ENCODE measurements around the gene SSTR4. TPM values are rescaled to one million over a fixed set of nuclear protein-coding genes. Genes with fewer than 3 reads are reported as not detected.
A peak's percentile ranks its signal among the peaks of the same experiment; 100 is the strongest.

Gene SSTR4
- total RNA-seq, 1 experiment from 2014 or later = not detected

DNA sequence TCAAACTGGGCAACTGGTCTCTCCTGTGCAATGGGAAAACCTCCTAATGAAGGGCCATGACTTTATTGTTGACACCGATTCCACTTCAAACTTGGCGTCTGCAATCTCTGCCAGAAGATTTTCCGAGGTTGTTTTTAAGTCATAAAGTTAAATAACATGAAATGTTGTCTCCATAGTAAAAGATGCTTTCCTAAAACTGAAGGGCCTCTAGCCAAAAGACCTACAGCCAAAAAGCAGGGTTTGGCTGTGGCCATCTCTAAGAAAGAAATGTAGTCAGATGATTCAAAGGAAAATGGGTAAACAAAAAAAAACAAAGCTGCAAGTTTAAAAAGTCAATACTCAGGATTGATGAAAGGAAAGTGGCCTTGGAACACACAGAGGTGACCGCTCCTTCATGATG, 36.9 kb downstream of the SSTR4 start:
- Histone ChIP-seq H3K27ac (no peak overlapping the region), H3K4me1 (replicated peaks) (peaks cover 15% of the 10 kb centered on the region), H3K27me3 (replicated peaks) (no peaks in the 10 kb centered on the region), H3K9me3 (replicated peaks) (no peaks in the 10 kb centered on the region), H3K36me3 (no peaks in the 10 kb centered on the region), H3K4me3 (no peak overlapping the region)
- DNase-seq (ENCODE audit: low read depth in 1 of 2, low spot score in 2 of 2) = no peak

GRCh38 chr20:23072892-23073586, 37.9 kb downstream of the SSTR4 start:
- Histone ChIP-seq H3K27me3 (replicated peaks) (no peaks in the 10 kb centered on the region), H3K36me3 (no peaks in the 10 kb centered on the region), H3K4me3 (no peak overlapping the region), H3K27ac (no peak overlapping the region), H3K4me1 (replicated peaks) (peaks cover 15% of the 10 kb centered on the region), H3K9me3 (replicated peaks) (no peaks in the 10 kb centered on the region)
- peak in 1 of 2 experiments; percentile 39 for DNase-seq (ENCODE audit: low read depth in 1 of 2, low spot score in 2 of 2)

GRCh38 chr20:23074052-23074451, 38.9 kb downstream of the SSTR4 start:
- Histone ChIP-seq H3K27ac (no peak overlapping the region), H3K4me3 (no peak overlapping the region), H3K36me3 (no peaks in the 10 kb centered on the region), H3K4me1 (replicated peaks) (peaks cover 15% of the 10 kb centered on the region), H3K9me3 (replicated peaks) (no peaks in the 10 kb centered on the region), H3K27me3 (replicated peaks) (no peaks in the 10 kb centered on the region)
- DNase-seq (ENCODE audit: low read depth in 1 of 2, low spot score in 2 of 2) = no peak

DNA sequence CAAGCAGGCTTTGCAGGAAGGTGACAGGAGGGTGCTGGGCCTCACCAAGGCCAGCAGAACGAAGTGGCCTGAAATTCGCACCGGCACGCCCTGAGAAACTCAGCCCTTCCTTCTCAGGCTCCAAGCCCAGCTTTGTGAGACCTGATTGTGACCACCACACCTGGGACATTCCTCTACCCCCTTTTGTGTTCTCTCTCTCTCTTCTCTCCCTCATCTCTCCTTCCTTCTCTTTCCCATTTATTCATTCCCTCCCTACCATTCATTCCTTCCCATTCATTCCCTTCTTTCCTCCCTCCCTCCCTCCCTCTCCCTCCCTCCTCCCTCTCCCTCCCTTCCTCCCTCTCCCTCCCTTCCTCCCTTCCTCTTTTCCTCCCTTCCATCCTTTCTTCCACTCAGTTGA, 42.2 kb downstream of the SSTR4 start:
- Histone ChIP-seq H3K27me3 (replicated peaks) (no peaks in the 10 kb centered on the region; the same call in 1 of the 2 replicates), H3K9me3 (replicated peaks) (no peaks in the 10 kb centered on the region), H3K36me3 (no peaks in the 10 kb centered on the region), H3K4me1 (replicated peaks) (peaks cover 14% of the 10 kb centered on the region), H3K27ac (no peak overlapping the region), H3K4me3 (no peak overlapping the region)
- DNase-seq (ENCODE audit: low read depth in 1 of 2, low spot score in 2 of 2) = no peak

GRCh38 chr20:23078351-23079015, 43.4 kb downstream of the SSTR4 start:
- H3K27ac ChIP-seq = no peak overlapping the region
- H3K36me3 ChIP-seq = no peaks in the 10 kb centered on the region
- no peak overlapping the region for H3K4me3 ChIP-seq
- H3K4me1 ChIP-seq (replicated peaks) = peaks cover 2% of the 10 kb centered on the region
- H3K9me3 ChIP-seq (replicated peaks) = no peaks in the 10 kb centered on the region
- H3K27me3 ChIP-seq (replicated peaks) = no peaks in the 10 kb centered on the region; the same call in 1 of the 2 replicates
- DNase-seq (ENCODE audit: low read depth in 1 of 2, low spot score in 2 of 2) = no peak

GRCh38 chr20:23079016-23079351, 43.9 kb downstream of the SSTR4 start:
- Histone ChIP-seq H3K36me3 (no peaks in the 10 kb centered on the region), H3K27me3 (replicated peaks) (no peaks in the 10 kb centered on the region; the same call in 1 of the 2 replicates), H3K4me3 (no peak overlapping the region), H3K9me3 (replicated peaks) (no peaks in the 10 kb centered on the region), H3K27ac (no peak overlapping the region), H3K4me1 (replicated peaks) (no peaks in the 10 kb centered on the region)
- DNase-seq (ENCODE audit: low read depth in 1 of 2, low spot score in 2 of 2) = no peak

DNA sequence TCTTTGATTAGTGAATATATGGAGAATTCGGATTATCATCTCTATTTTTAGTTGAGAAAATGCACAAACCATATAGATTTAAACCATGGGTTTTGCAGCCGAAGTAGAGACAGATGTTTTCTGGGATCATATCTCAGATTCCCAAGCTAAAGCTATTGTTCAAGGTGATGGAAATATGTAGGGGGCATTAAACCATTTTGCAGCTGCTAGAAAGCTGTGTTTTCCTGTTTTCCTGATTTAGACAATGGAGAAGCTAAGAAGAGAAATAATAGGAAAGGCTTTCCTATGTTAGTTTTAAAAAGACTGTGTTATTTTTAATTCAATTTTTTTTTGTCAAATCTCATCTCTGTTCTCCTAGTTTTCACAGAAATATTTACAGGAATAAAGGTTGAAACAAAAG, 44.8 kb downstream of the SSTR4 start:
- H3K4me3 ChIP-seq = no peak overlapping the region
- no peaks in the 10 kb centered on the region for H3K36me3 ChIP-seq
- DNase-seq (ENCODE audit: low read depth in 1 of 2, low spot score in 2 of 2) = no peak
- no peaks in the 10 kb centered on the region; the same call in 1 of the 2 replicates for H3K27me3 ChIP-seq (replicated peaks)
- H3K9me3 ChIP-seq (replicated peaks) = no peaks in the 10 kb centered on the region
- no peaks in the 10 kb centered on the region for H3K4me1 ChIP-seq (replicated peaks)
- H3K27ac ChIP-seq = no peak overlapping the region

GRCh38 chr20:23080521-23080920, 45.4 kb downstream of the SSTR4 start:
- Histone ChIP-seq H3K9me3 (replicated peaks) (no peaks in the 10 kb centered on the region), H3K27ac (no peak overlapping the region), H3K27me3 (replicated peaks) (no peaks in the 10 kb centered on the region; the same call in 1 of the 2 replicates), H3K36me3 (no peaks in the 10 kb centered on the region), H3K4me3 (no peak overlapping the region), H3K4me1 (replicated peaks) (no peaks in the 10 kb centered on the region)
- DNase-seq (ENCODE audit: low read depth in 1 of 2, low spot score in 2 of 2) = no peak

- no peaks in the 10 kb centered on the region for H3K9me3 ChIP-seq (replicated peaks)
- no peak overlapping the region for H3K27ac ChIP-seq
- H3K36me3 ChIP-seq = no peaks in the 10 kb centered on the region
- H3K4me1 ChIP-seq (replicated peaks) = no peaks in the 10 kb centered on the region
- no peak for DNase-seq (ENCODE audit: low read depth in 1 of 2, low spot score in 2 of 2)
- no peaks in the 10 kb centered on the region; the same call in 1 of the 2 replicates for H3K27me3 ChIP-seq (replicated peaks)
- no peak overlapping the region for H3K4me3 ChIP-seq
Observed at GRCh38 chr20:23081263-23081819, 46.2 kb downstream of the SSTR4 start.

GRCh38 chr20:23082846-23083552, 47.9 kb downstream of the SSTR4 start:
- Histone ChIP-seq H3K4me1 (replicated peaks) (no peaks in the 10 kb centered on the region), H3K4me3 (no peak overlapping the region), H3K9me3 (replicated peaks) (no peaks in the 10 kb centered on the region), H3K27ac (no peak overlapping the region), H3K27me3 (replicated peaks) (no peaks in the 10 kb centered on the region; the same call in 1 of the 2 replicates), H3K36me3 (no peaks in the 10 kb centered on the region)
- no peak for DNase-seq (ENCODE audit: low read depth in 1 of 2, low spot score in 2 of 2)

- DNase-seq (ENCODE audit: low read depth in 1 of 2, low spot score in 2 of 2) = no peak
- Histone ChIP-seq H3K9me3 (replicated peaks) (no peaks in the 10 kb centered on the region), H3K27me3 (replicated peaks) (no peaks in the 10 kb centered on the region; the same call in 1 of the 2 replicates)
Observed at GRCh38 chr20:23083553-23084220, 48.6 kb downstream of the SSTR4 start.

DNA sequence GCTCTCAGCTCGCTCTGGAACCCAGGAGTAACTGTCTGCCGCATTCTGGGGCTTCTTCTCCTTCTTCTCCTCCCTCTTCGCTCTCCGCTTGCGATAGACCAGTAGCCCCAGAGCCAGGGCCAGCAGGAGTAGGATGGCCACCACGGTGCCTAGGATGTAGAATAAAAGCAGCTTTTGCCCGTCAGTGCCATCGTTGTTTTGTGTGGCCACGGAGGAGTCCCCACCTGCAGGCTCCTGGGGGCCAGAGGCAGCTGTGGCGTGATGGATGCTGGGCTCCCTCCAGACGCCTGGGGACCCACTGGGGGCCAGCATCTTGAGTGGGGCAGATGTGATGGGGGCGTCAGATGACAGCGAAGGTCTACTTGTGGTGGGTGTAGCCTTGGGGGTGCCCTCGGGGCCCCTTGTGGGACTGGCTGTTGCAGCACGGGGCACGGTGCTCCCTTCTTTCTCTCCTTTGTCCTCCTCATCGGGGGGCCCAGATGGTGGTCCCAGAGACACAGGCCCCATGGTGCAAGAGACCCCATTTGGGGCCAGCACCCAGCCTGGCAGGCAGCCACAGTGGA, 49.3 kb downstream of the SSTR4 start:
- Histone ChIP-seq H3K36me3 (no peaks in the 10 kb centered on the region), H3K27me3 (replicated peaks) (no peaks in the 10 kb centered on the region; the same call in 1 of the 2 replicates), H3K4me3 (no peak overlapping the region), H3K4me1 (replicated peaks) (no peaks in the 10 kb centered on the region), H3K9me3 (replicated peaks) (no peaks in the 10 kb centered on the region), H3K27ac (no peak overlapping the region)
- DNase-seq (ENCODE audit: low read depth in 1 of 2, low spot score in 2 of 2) = no peak

More at GRCh38 chr20:23083553-23084220, 48.6 kb downstream of the SSTR4 start:
- no peak overlapping the region for H3K4me3 ChIP-seq
- H3K36me3 ChIP-seq = no peaks in the 10 kb centered on the region
- no peak overlapping the region for H3K27ac ChIP-seq
- H3K4me1 ChIP-seq (replicated peaks) = no peaks in the 10 kb centered on the region

DNA sequence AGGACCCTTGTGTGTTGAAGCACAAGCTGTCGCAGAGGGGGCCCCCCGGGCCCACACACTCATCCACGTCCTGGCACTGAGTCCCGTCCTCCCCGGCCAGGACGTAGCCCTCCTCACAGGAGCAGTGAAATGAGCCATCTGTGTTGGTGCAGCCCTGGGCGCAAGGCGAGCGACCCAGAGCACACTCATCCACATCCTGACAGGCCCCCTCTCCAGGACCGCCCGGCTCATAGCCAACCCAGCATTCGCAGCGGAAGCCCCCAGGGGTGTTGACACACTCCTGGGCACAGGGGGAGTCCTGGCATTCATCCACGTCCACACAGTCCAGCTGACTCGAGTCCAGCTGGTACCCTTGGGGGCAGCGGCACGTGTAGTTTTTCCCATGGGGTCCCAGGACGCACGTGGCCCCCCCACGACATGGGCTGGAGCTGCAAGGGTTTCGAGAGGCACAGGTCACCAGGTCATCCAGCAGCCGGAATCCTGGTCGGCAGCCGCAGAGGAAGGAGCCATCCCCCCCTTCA, 49.8 kb downstream of the SSTR4 start:
- Histone ChIP-seq H3K4me1 (replicated peaks) (no peaks in the 10 kb centered on the region), H3K9me3 (replicated peaks) (no peaks in the 10 kb centered on the region), H3K4me3 (no peak overlapping the region), H3K36me3 (no peaks in the 10 kb centered on the region), H3K27ac (no peak overlapping the region), H3K27me3 (replicated peaks) (no peaks in the 10 kb centered on the region; the same call in 1 of the 2 replicates)
- DNase-seq (ENCODE audit: low read depth in 1 of 2, low spot score in 2 of 2) = no peak
